Calu3 (cell line): ENCODE results near the gene LACTB. TPM values are rescaled to one million over a fixed set of nuclear protein-coding genes. Genes with fewer than 3 reads are reported as not detected.

Source experiments
- BruUV-seq: library from RNA; stranded (reverse); fragments of 400-500 nt; replicated peaks from 2 replicates; lab custom pipeline; 2021; lab: Mats Ljungman, UMichigan
- CTCF ChIA-PET: fragments of 300-600 bp; sonication (Branson Sonifier 250); formaldehyde crosslinking; loops from one replicate; lab custom pipeline; 2022; ENCODE audit warnings: antibody characterized with exemption; lab: Charles Lee
- DNase-seq: peaks from one replicate; pipeline ENCODE4 v3.0.0; 2022
- H3K27ac Mint-ChIP-seq: one replicate; pipeline ENCODE4 v1.8.0; 2022; ENCODE audit warnings: mixed read lengths; ENCODE audit not compliant: unreplicated experiment
- H3K27me3 Mint-ChIP-seq: one replicate; pipeline ENCODE4 v1.8.0; 2022; ENCODE audit warnings: mixed read lengths; ENCODE audit not compliant: unreplicated experiment
- H3K36me3 Mint-ChIP-seq: one replicate; pipeline ENCODE4 v1.8.0; 2022; ENCODE audit warnings: mild to moderate bottlenecking, moderate library complexity, mixed read lengths; ENCODE audit not compliant: insufficient read depth, unreplicated experiment
- H3K4me1 Mint-ChIP-seq: one replicate; pipeline ENCODE4 v1.8.0; 2022; ENCODE audit warnings: mild to moderate bottlenecking, low read depth, mixed read lengths; ENCODE audit not compliant: unreplicated experiment
- H3K4me3 Mint-ChIP-seq: one replicate; pipeline ENCODE4 v1.8.0; 2022; ENCODE audit warnings: mild to moderate bottlenecking, low read depth, moderate library complexity, mixed read lengths; ENCODE audit not compliant: unreplicated experiment
- H3K9me3 Mint-ChIP-seq: one replicate; pipeline ENCODE4 v1.8.0; 2022; ENCODE audit warnings: low read depth, mixed read lengths; ENCODE audit not compliant: unreplicated experiment
- CTCF ChIP-seq: fragments of 200-600 bp; IDR thresholded peaks from one replicate; pipeline ENCODE4 v1.8.0; 2022; ENCODE audit warnings: antibody characterized with exemption; ENCODE audit not compliant: unreplicated experiment
- intact Hi-C: fragments of 100-400 bp; cut with micrococcal nuclease; formaldehyde crosslinking; loops from one replicate; pipeline ENCODE4 v1.10.0; 2022; ENCODE audit not compliant: unreplicated experiment
- total RNA-seq: library from RNA; stranded (reverse); gene quantifications from 2 replicates; pipeline ENCODE4 v1.2.3, GENCODE V29; 2022

The LACTB gene
- total RNA-seq, 1 experiment from 2014 or later = 16.1 TPM

DNA sequence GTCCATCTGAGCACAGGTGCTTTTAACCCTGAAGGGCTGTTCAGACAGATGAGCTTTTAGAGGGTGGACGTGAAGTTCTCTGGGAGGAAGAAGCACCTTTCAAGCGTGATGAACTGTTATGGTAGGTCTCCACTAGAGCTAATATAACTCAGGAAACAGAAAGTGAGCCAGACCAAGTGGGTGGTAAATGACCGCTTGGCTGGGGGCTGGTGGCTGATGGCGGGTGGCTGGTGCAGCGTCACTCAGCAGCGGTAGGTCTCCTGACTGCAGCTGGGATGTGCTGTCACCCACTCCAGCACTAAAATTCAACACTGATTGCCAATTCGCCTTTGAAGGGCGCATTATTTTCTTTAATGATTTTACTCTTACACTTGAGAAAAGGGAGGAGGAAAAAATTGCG lies 31.2 kb upstream of the LACTB start:
- no peak for TF ChIP-seq CTCF
- peaks cover 8% of the 10 kb centered on the region for H3K4me1 Mint-ChIP-seq
- no peak overlapping the region for H3K27ac Mint-ChIP-seq
- peaks cover 5% of the 10 kb centered on the region for H3K36me3 Mint-ChIP-seq
- no TSS peak for BruUV-seq
- no peak overlapping the region for H3K4me3 Mint-ChIP-seq
- H3K9me3 Mint-ChIP-seq = no peaks in the 10 kb centered on the region
- intact Hi-C loops = loop anchor here (5.0 kb wide), 1 partner anchor 243 kb away; no protein-coding TSS in a partner anchor
- DNase-seq = no peak
- CTCF ChIA-PET = interaction anchor here (0.6 to 1.5 kb wide), 2 partner anchors 43 to 1153 kb away, joined by 3 read pairs; no protein-coding TSS in a partner anchor
- no peaks in the 10 kb centered on the region for H3K27me3 Mint-ChIP-seq

DNA sequence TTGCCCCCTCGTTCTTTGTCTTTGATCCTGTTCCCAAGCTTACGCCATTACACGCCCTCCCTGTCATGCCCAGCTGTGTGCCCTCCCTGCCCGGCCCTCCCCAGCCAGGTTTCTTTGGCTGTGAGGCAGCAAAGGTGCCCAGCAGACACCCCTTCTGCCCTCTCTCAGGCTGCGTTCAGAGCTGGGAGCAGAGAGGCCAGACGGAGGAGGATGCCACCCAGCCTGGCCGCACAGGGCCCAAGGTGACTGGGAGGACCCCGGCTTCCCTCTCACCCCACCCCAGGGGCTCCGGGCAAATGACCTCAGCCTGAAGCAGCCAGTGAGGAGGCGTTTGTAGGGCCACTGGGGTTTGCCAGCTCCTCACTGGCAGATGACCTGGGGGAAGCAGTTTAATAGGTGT lies 30.8 kb upstream of the LACTB start:
- no peak for TF ChIP-seq CTCF
- Mint-ChIP-seq H3K36me3 (peaks cover 5% of the 10 kb centered on the region), H3K4me3 (no peak overlapping the region), H3K9me3 (no peaks in the 10 kb centered on the region), H3K27me3 (no peaks in the 10 kb centered on the region), H3K4me1 (peaks cover 8% of the 10 kb centered on the region), H3K27ac (no peak overlapping the region)
- BruUV-seq = no TSS peak
- no peak for DNase-seq
- CTCF ChIA-PET = interaction anchor here (0.6 to 1.5 kb wide), 2 partner anchors 43 to 1153 kb away, joined by 3 read pairs; no protein-coding TSS in a partner anchor
- intact Hi-C loops = loop anchor here (5.0 kb wide), 1 partner anchor 244 kb away; no protein-coding TSS in a partner anchor

DNA sequence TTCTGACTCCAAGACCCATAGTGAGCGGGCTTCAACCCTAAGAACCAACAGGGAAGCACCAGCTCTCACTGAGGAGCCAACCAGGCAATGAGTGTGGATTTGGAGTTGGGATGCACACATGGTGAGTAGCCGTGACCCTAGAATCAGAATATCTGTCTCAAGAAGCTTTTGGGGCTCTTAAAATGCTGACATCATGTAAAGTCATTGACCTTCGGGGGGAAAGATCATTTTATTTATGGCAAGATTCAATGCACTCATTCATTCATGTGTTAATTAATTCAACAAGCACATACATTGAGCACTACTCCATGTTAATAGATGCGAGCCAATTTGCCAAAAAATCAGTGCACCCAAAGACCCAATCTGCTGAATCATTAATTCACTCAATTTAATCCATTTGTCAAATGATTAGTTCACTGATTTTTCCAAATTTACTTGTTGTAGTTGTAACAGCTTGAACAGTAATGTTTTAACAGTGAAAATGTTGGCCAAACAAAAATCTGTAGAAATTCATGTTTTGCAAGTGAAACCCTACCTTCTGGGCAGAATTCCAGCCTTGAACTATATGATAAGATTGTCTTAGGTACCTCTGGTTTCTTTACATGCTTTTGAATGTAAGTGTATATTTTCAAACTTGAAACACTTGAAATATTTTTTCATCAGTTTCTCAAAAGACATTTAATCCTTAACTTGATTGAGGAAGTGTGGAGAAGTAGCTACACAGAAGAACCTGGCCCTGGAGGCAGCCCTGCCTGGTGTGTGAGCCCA lies 29.8 kb upstream of the LACTB start:
- Mint-ChIP-seq H3K27me3 (no peaks in the 10 kb centered on the region), H3K9me3 (no peaks in the 10 kb centered on the region), H3K27ac (no peak overlapping the region), H3K4me1 (peaks cover 8% of the 10 kb centered on the region), H3K4me3 (no peak overlapping the region), H3K36me3 (peaks cover 5% of the 10 kb centered on the region)
- intact Hi-C loops = loop anchor here (2.0 to 5.0 kb wide), 2 partner anchors 41 to 245 kb away; no protein-coding TSS in a partner anchor
- no TSS peak for BruUV-seq
- DNase-seq = no peak
- TF ChIP-seq CTCF = no peak
- CTCF ChIA-PET = interaction anchor here (1.3 kb wide), 1 partner anchor 309 kb away, joined by 3 read pairs; no protein-coding TSS in a partner anchor

DNA sequence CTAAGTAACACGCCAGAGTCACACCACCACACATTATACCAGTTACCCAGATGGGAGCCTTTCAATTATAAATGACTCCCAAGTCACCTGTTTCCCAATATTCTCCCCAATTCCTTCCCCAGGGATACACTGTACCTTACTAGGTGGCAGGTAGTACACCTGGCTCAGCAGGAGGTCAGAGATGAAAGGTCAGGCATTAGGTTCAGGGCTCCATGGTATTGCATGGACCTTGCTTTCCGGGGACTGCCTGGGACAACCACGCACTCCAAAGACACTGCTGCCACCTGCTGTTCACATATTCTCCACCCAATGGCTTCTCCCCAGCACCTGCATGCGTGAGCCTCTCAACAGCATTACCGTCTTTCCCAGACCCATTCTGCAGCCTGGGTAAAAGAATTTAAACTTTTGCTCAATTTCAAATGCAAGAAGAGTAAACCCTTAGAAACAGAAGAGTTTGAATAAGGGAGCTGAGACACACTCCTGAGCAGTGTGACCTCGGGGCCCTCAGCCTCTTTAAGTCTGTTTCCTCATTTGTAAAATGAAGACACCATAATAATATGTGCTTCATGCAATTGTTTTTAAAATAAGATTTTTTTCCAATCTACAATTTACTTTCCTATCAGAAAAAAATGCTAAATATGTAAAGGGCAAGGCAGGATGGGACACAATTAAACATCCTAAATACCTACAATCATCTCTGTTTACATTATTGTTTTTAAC lies 28.0 kb upstream of the LACTB start:
- intact Hi-C loops = loop anchor here (1.0 to 5.0 kb wide), 3 partner anchors 43 to 311 kb away; no protein-coding TSS in a partner anchor
- CTCF ChIA-PET = interaction anchor here (0.8 to 1.4 kb wide), 5 partner anchors 26 to 702 kb away, joined by 3 to 8 read pairs (median 3); no protein-coding TSS in a partner anchor

More for the DNA sequence above, 28.0 kb upstream of the LACTB start:
- H3K9me3 Mint-ChIP-seq = no peaks in the 10 kb centered on the region
- peak; percentile 89 for DNase-seq
- no TSS peak for BruUV-seq
- TF ChIP-seq CTCF = peak; percentile 94
- no peak overlapping the region for H3K27ac Mint-ChIP-seq
- peaks cover 5% of the 10 kb centered on the region for H3K36me3 Mint-ChIP-seq
- H3K4me3 Mint-ChIP-seq = no peak overlapping the region
- no peaks in the 10 kb centered on the region for H3K27me3 Mint-ChIP-seq
- peaks cover 8% of the 10 kb centered on the region for H3K4me1 Mint-ChIP-seq
